Pancreas (tissue), 10 donors: Measurements from ENCODE around the gene HMCN1. TPM values are rescaled to one million over a fixed set of nuclear protein-coding genes. Genes with fewer than 3 reads are reported as not detected.

ENCODE experiments used
- ATAC-seq, 4 donors: fragments of 200-7000 bp; cut with Tn5 transposase; one replicate each; pipeline versions ENCODE4 v1.8.0 to v1.9.1; 2020; ENCODE audit warnings: mild to moderate bottlenecking in 4 of 4, moderate library complexity in 4 of 4
- DNase-seq, 6 donors: peaks; one replicate each; pipeline ENCODE4 v3.0.0-alpha.2; 2020
- FAIRE-seq: peaks from 2 replicates; lab custom pipeline; 2012; peaks lifted over from hg19 to GRCh38; lab: Jason Lieb, UNC
- H3K27ac ChIP-seq, 4 donors: fragments of 200-600 bp; sonication (generic); 1 replicate in 3 of 4; 2 replicates in 1 of 4; pipeline versions ENCODE4 v1.5.0 to v1.8.0; 2020
- H3K27me3 ChIP-seq, 4 donors: fragments of 200-600 bp; one replicate each; pipeline ENCODE4 v1.8.0; 2021
- H3K36me3 ChIP-seq, 3 donors: fragments of 200-600 bp; sonication (generic) in 1 of 3; one replicate each; pipeline versions ENCODE4 v1.5.0 to v1.8.0; 2020 to 2021
- H3K4me1 ChIP-seq, 3 donors: fragments of 200-600 bp; one replicate each; pipeline ENCODE4 v1.8.0; 2021
- H3K4me3 ChIP-seq, 4 donors: fragments of 200-600 bp; sonication (generic) in 2 of 4; one replicate each; pipeline versions ENCODE4 v1.5.0 to v1.8.0; 2020 to 2021
- H3K9me3 ChIP-seq, 4 donors: fragments of 200-600 bp; one replicate each; pipeline ENCODE4 v1.8.0; 2021
- CTCF ChIP-seq, 4 donors: fragments of 200-600 bp; sonication (generic) in 3 of 4; IDR thresholded peaks; one replicate each; pipeline versions ENCODE4 v1.5.0 to v1.8.0; 2021; ENCODE audit warnings: antibody characterized with exemption in 4 of 4
- WGBS, 2 donors: extraction: QIAGEN DNeasy Blood & Tissue Kit; methylation state at CpG; one replicate each; pipeline ENCODE4 v1.1.7; 2013; 5-methylcytosine and 5-hydroxymethylcytosine counted together
- intact Hi-C, 3 donors: fragments of 100-400 bp; cut with DNase I; formaldehyde crosslinking; loops; one replicate each; pipeline versions ENCODE4 v1.11.1 to v1.14.2; 2022
- polyA plus RNA-seq, 2 donors: library from polyadenylated mRNA; stranded (reverse); fragments of 200-250 nt; gene quantifications; one replicate each; pipeline ENCODE4 v1.2.3, GENCODE V29; 2013
- total RNA-seq, 6 donors: library from RNA; stranded (reverse); fragmentation: NEBNext Ultra II Directional in 4 of 6; extraction: Animal tissue kit (Norgen Biotek cat#: 25700) in 4 of 6; gene quantifications; one replicate each; pipeline versions ENCODE4 v1.2.1 to v1.2.4, GENCODE V29; 2021 to 2023
- donor health status: healthy with polysubstance abuse.
- donor health status: DM: no; HTN: no; CAD: no; lungs with moderate emphysema.
- donor health status: DM: no; HTN: no; CAD: no.
- donor health status: control.
- donor health status: control.
- donor health status: Bipolar disorder and iron deficiency.
- donor health status: DM: yes; HTN: yes; CAD: no.
- donor health status: DM: no; HTN: no; CAD: no.
- donor health status: DM: no; HTN: no; CAD: no.
- donor health status: DM: yes; HTN: yes; CAD: no.

Gene HMCN1
- total and polyA plus RNA-seq, 8 donors: 0.19 to 4.8 (median 0.60) TPM

GRCh38 chr1:186235696-186236095 is 501.5 kb downstream of the HMCN1 start:
- H3K27me3 ChIP-seq: no peaks in the 10 kb centered on the region
- 59 to 68% methylated on average over 4 of the region's 4 CpGs for WGBS, 2 donors
- DNase-seq: no peak
- H3K4me1 ChIP-seq: no peaks in the 10 kb centered on the region
- FAIRE-seq: no peak
- no peaks in the 10 kb centered on the region for H3K36me3 ChIP-seq
- H3K4me3 ChIP-seq: no peak overlapping the region
- intact Hi-C loops: no loop called here
- no peak overlapping the region for H3K27ac ChIP-seq
- no peak for TF ChIP-seq CTCF (IDR thresholded peaks at IDR 0.05)
- H3K9me3 ChIP-seq: no peaks in the 10 kb centered on the region
- no peak for ATAC-seq

GRCh38 chr1:186236921-186237320 is 502.7 kb downstream of the HMCN1 start:
- H3K27me3 ChIP-seq: no peaks in the 10 kb centered on the region
- no peak overlapping the region for H3K4me3 ChIP-seq
- no peak for TF ChIP-seq CTCF (IDR thresholded peaks at IDR 0.05)
- 81 to 82% methylated on average over 3 of the region's 3 CpGs for WGBS, 2 donors
- intact Hi-C loops: no loop called here
- FAIRE-seq (no peak), ATAC-seq (no peak), DNase-seq (no peak)
- H3K9me3 ChIP-seq: no peaks in the 10 kb centered on the region
- H3K27ac ChIP-seq: no peak overlapping the region
- no peaks in the 10 kb centered on the region for H3K36me3 ChIP-seq
- H3K4me1 ChIP-seq: no peaks in the 10 kb centered on the region

GRCh38 chr1:186239171-186239570 is 505.0 kb downstream of the HMCN1 start:
- H3K27me3 ChIP-seq: no peaks in the 10 kb centered on the region
- no peaks in the 10 kb centered on the region for H3K4me1 ChIP-seq
- no peak for TF ChIP-seq CTCF (IDR thresholded peaks at IDR 0.05)
- intact Hi-C loops: no loop called here
- no peak for ATAC-seq
- no peaks in the 10 kb centered on the region for H3K36me3 ChIP-seq
- no peak overlapping the region for H3K27ac ChIP-seq
- no peaks in the 10 kb centered on the region for H3K9me3 ChIP-seq
- no peak for DNase-seq
- no peak for FAIRE-seq
- no peak overlapping the region for H3K4me3 ChIP-seq

- Histone ChIP-seq H3K4me1 (no peaks in the 10 kb centered on the region), H3K36me3 (no peaks in the 10 kb centered on the region), H3K9me3 (no peaks in the 10 kb centered on the region), H3K4me3 (no peak overlapping the region), H3K27ac (no peak overlapping the region), H3K27me3 (no peaks in the 10 kb centered on the region)
- 95 to 100% methylated on average over 1 of the region's 1 CpG for WGBS, 2 donors
- intact Hi-C loops: no loop called here
- DNase-seq: no peak
- no peak for ATAC-seq
- no peak for FAIRE-seq
- no peak for TF ChIP-seq CTCF (IDR thresholded peaks at IDR 0.05)
These were observed 506.2 kb downstream of the HMCN1 start for GRCh38 chr1:186240436-186240835.
